HFF-Myc (cell line): Measurements from ENCODE around the gene NUP93.

Experiments
- DNase-seq: peaks from one replicate; pipeline ENCODE4 v3.0.0-alpha.2; 2011; ENCODE audit warnings: low read depth; ENCODE audit errors: extremely low read depth
- H3K4me3 ChIP-seq: replicated peaks from 2 replicates; pipeline ENCODE4 v1.5.1; 2011; ENCODE audit warnings: low read depth, mild to moderate bottlenecking, control low read depth, low read length
- CTCF ChIP-seq: IDR thresholded peaks from 2 replicates; pipeline ENCODE4 v1.5.1; 2012; ENCODE audit warnings: mild to moderate bottlenecking, low read depth, low read length, control low read depth; ENCODE audit errors: missing control alignments

Gene NUP93

GRCh38 chr16:56897026-56897799, 167.3 kb downstream of the NUP93 start:
- no peak for TF ChIP-seq CTCF
- H3K4me3 ChIP-seq, result no peak overlapping the region
- DNase-seq, result no peak

DNA sequence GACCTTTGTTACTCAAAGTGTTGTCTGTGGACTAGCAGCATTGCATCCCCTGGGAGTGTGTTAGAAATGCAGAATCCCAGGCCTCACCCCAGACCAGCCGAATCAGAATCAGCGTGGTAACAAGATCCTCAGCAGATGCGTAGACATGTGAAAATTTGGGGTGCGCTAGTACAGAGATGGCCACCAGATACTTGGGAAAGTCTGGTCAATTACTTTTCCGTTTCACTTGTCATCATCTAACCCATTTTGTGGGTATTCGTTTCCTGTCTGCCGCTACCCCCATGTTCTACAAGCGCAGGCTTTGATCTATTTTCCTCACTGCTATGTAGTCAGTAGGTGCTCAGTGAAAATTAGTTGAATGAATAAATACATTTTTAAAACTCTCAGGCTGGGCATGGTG, 168.9 kb downstream of the NUP93 start:
- H3K4me3 ChIP-seq, result no peak overlapping the region
- no peak for TF ChIP-seq CTCF
- DNase-seq, result no peak
